ENCODE data around the gene GIGYF2. TPM values are rescaled to one million over a fixed set of nuclear protein-coding genes. Genes with fewer than 3 reads are reported as not detected.

GIGYF2 gene
- total RNA-seq, 1 experiment from 2014 or later, result 71.1 TPM

- no peak for DNase-seq (ENCODE audit: unreplicated experiment)
- BruUV-seq (replicated peaks), result no TSS peak
Measured at GRCh38 chr2:232794981-232795380, 97.8 kb downstream of the GIGYF2 start.

GRCh38 chr2:232795920-232796319 lies 98.8 kb downstream of the GIGYF2 start:
- ChIA-PET POLR2A (interaction anchor here (0.7 to 1.0 kb wide), 2 partner anchors 11 kb away, joined by 3 to 6 read pairs; no protein-coding TSS in a partner anchor), CTCF (no interaction called here)
- Mint-ChIP-seq H3K27ac (ENCODE audit: low read depth, unreplicated experiment) (peak overlapping the region; percentile 46), H3K27me3 (ENCODE audit: insufficient read depth, unreplicated experiment) (no peaks in the 10 kb centered on the region), H3K9me3 (ENCODE audit: unreplicated experiment) (no peaks in the 10 kb centered on the region), H3K4me1 (ENCODE audit: insufficient read depth, unreplicated experiment) (peaks cover 5% of the 10 kb centered on the region), H3K36me3 (ENCODE audit: insufficient read depth, unreplicated experiment) (peaks cover 46% of the 10 kb centered on the region), H3K4me3 (ENCODE audit: unreplicated experiment) (no peak overlapping the region)
- no TSS peak for BruUV-seq (replicated peaks)
- DNase-seq (ENCODE audit: unreplicated experiment), result no peak
- intact Hi-C loops (cut with micrococcal nuclease), result no loop called here
- no peak for TF ChIP-seq CTCF (IDR thresholded peaks at IDR 0.05; ENCODE audit: unreplicated experiment)

More at GRCh38 chr2:232794981-232795380, 97.8 kb downstream of the GIGYF2 start:
- no peaks in the 10 kb centered on the region for H3K27me3 Mint-ChIP-seq (ENCODE audit: insufficient read depth, unreplicated experiment)
- H3K36me3 Mint-ChIP-seq (ENCODE audit: insufficient read depth, unreplicated experiment), result peaks cover 43% of the 10 kb centered on the region
- intact Hi-C loops (cut with micrococcal nuclease), result no loop called here
- H3K9me3 Mint-ChIP-seq (ENCODE audit: unreplicated experiment), result no peaks in the 10 kb centered on the region
- TF ChIP-seq CTCF (IDR thresholded peaks at IDR 0.05; ENCODE audit: unreplicated experiment), result no peak
- H3K4me1 Mint-ChIP-seq (ENCODE audit: insufficient read depth, unreplicated experiment), result peaks cover 5% of the 10 kb centered on the region
- POLR2A ChIA-PET, result interaction anchor here (0.8 to 1.4 kb wide), 2 partner anchors 9 to 11 kb away, joined by 3 to 5 read pairs; no protein-coding TSS in a partner anchor
- peak overlapping the region; percentile 78 for H3K27ac Mint-ChIP-seq (ENCODE audit: low read depth, unreplicated experiment)
- no peak overlapping the region for H3K4me3 Mint-ChIP-seq (ENCODE audit: unreplicated experiment)
- CTCF ChIA-PET, result interaction anchor here (0.6 to 0.8 kb wide), 2 partner anchors 46 to 52 kb away, joined by 3 to 4 read pairs; no protein-coding TSS in a partner anchor

GRCh38 chr2:232798187-232798586 lies 101.1 kb downstream of the GIGYF2 start:
- ChIA-PET CTCF (interaction anchor here (0.7 kb wide), 1 partner anchor 81 kb away, joined by 7 read pairs; no protein-coding TSS in a partner anchor), POLR2A (interaction anchor here (0.9 kb wide), 1 partner anchor 100 kb away, joined by 3 read pairs; no protein-coding TSS in a partner anchor)
- TF ChIP-seq CTCF (IDR thresholded peaks at IDR 0.05; ENCODE audit: unreplicated experiment), result no peak
- no peaks in the 10 kb centered on the region for H3K27me3 Mint-ChIP-seq (ENCODE audit: insufficient read depth, unreplicated experiment)
- peaks cover 5% of the 10 kb centered on the region for H3K4me1 Mint-ChIP-seq (ENCODE audit: insufficient read depth, unreplicated experiment)
- peaks cover 60% of the 10 kb centered on the region for H3K36me3 Mint-ChIP-seq (ENCODE audit: insufficient read depth, unreplicated experiment)
- no TSS peak for BruUV-seq (replicated peaks)
- H3K4me3 Mint-ChIP-seq (ENCODE audit: unreplicated experiment), result no peak overlapping the region
- intact Hi-C loops (cut with micrococcal nuclease), result no loop called here
- no peak overlapping the region for H3K27ac Mint-ChIP-seq (ENCODE audit: low read depth, unreplicated experiment)
- DNase-seq (ENCODE audit: unreplicated experiment), result no peak
- no peaks in the 10 kb centered on the region for H3K9me3 Mint-ChIP-seq (ENCODE audit: unreplicated experiment)

- H3K4me1 Mint-ChIP-seq (ENCODE audit: insufficient read depth, unreplicated experiment), result peaks cover 5% of the 10 kb centered on the region
- BruUV-seq (replicated peaks), result no TSS peak
- POLR2A ChIA-PET, result no interaction called here
- CTCF ChIA-PET, result no interaction called here
- H3K36me3 Mint-ChIP-seq (ENCODE audit: insufficient read depth, unreplicated experiment), result peaks cover 74% of the 10 kb centered on the region
- no peak for TF ChIP-seq CTCF (IDR thresholded peaks at IDR 0.05; ENCODE audit: unreplicated experiment)
- H3K27ac Mint-ChIP-seq (ENCODE audit: low read depth, unreplicated experiment), result no peak overlapping the region
- H3K27me3 Mint-ChIP-seq (ENCODE audit: insufficient read depth, unreplicated experiment), result no peaks in the 10 kb centered on the region
- H3K4me3 Mint-ChIP-seq (ENCODE audit: unreplicated experiment), result no peak overlapping the region
- DNase-seq (ENCODE audit: unreplicated experiment), result no peak
- H3K9me3 Mint-ChIP-seq (ENCODE audit: unreplicated experiment), result no peaks in the 10 kb centered on the region
- intact Hi-C loops (cut with micrococcal nuclease), result no loop called here
Measured at GRCh38 chr2:232800166-232800565, 103.0 kb downstream of the GIGYF2 start.

Measured in MCF 10A (cell line).